ENCODE measurements around the gene INSIG1.

INSIG1 gene

GRCh38 chr7:155352753-155353115, 55.1 kb downstream of the INSIG1 start:
- Histone ChIP-seq H3K27ac (ENCODE audit: low read length) (no peak overlapping the region), H3K4me1 (ENCODE audit: control insufficient read depth, insufficient read depth, low read length) (no peaks in the 10 kb centered on the region), H3K9ac (ENCODE audit: low read length in 2 of 2) (no peak overlapping the region), H3K4me3 (ENCODE audit: low read length in 2 of 2) (no peak overlapping the region), H3K27me3 (ENCODE audit: control insufficient read depth in 1 of 2, insufficient read depth in 2 of 2, low read length in 2 of 2) (peaks cover 14 to 37% of the 10 kb centered on the region in 2 donors), H3K36me3 (ENCODE audit: control insufficient read depth in 2 of 2, insufficient read depth in 2 of 2, low read length in 2 of 2) (no peaks in the 10 kb centered on the region), H3K9me3 (ENCODE audit: control insufficient read depth in 2 of 2, low read length in 2 of 2) (no peaks in the 10 kb centered on the region)

- H3K9ac ChIP-seq (ENCODE audit: low read length in 2 of 2), result no peak overlapping the region
- H3K4me3 ChIP-seq (ENCODE audit: low read length in 2 of 2), result no peak overlapping the region
- H3K27me3 ChIP-seq (ENCODE audit: control insufficient read depth in 1 of 2, insufficient read depth in 2 of 2, low read length in 2 of 2), result peaks cover 14 to 42% of the 10 kb centered on the region in 2 donors
These were observed 55.7 kb downstream of the INSIG1 start for GRCh38 chr7:155353256-155353897.

DNA sequence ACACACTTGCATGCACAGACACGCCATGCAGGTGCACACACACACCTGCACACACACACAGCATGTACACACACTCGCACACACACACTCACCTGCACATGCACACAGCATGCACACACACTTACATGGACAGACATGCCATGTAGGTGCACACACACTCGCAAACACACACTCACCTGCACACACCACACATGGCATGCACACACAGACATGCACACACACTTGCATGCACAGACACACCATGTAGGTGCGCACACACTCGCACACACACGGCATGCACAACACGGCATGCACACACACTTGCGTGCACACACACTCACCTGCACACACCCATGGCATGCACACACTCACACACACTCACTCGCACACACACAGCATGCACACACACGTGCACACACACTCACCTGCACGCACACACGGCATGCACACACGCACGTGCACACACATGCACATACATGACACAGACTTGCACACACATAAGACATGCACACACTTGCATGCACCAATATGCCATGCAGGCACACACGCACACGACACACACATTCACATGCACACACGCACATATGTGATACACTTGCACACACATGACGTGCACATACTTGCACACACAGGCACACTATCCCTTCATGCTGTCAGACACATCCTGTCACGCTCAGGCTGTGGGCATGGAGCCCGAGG, 56.8 kb downstream of the INSIG1 start:
- no peaks in the 10 kb centered on the region for H3K9me3 ChIP-seq (ENCODE audit: control insufficient read depth in 2 of 2, low read length in 2 of 2)
- no peaks in the 10 kb centered on the region for H3K36me3 ChIP-seq (ENCODE audit: control insufficient read depth in 2 of 2, insufficient read depth in 2 of 2, low read length in 2 of 2)
- H3K4me3 ChIP-seq (ENCODE audit: low read length in 2 of 2), result no peak overlapping the region
- H3K27me3 ChIP-seq (ENCODE audit: control insufficient read depth in 1 of 2, insufficient read depth in 2 of 2, low read length in 2 of 2), result peaks cover 14 to 42% of the 10 kb centered on the region in 2 donors
- no peaks in the 10 kb centered on the region for H3K4me1 ChIP-seq (ENCODE audit: control insufficient read depth, insufficient read depth, low read length)
- no peak overlapping the region for H3K27ac ChIP-seq (ENCODE audit: low read length)
- H3K9ac ChIP-seq (ENCODE audit: low read length in 2 of 2), result no peak overlapping the region

More at GRCh38 chr7:155353256-155353897, 55.7 kb downstream of the INSIG1 start:
- H3K9me3 ChIP-seq (ENCODE audit: control insufficient read depth in 2 of 2, low read length in 2 of 2), result no peaks in the 10 kb centered on the region
- no peaks in the 10 kb centered on the region for H3K4me1 ChIP-seq (ENCODE audit: control insufficient read depth, insufficient read depth, low read length)
- no peak overlapping the region for H3K27ac ChIP-seq (ENCODE audit: low read length)
- H3K36me3 ChIP-seq (ENCODE audit: control insufficient read depth in 2 of 2, insufficient read depth in 2 of 2, low read length in 2 of 2), result no peaks in the 10 kb centered on the region

DNA sequence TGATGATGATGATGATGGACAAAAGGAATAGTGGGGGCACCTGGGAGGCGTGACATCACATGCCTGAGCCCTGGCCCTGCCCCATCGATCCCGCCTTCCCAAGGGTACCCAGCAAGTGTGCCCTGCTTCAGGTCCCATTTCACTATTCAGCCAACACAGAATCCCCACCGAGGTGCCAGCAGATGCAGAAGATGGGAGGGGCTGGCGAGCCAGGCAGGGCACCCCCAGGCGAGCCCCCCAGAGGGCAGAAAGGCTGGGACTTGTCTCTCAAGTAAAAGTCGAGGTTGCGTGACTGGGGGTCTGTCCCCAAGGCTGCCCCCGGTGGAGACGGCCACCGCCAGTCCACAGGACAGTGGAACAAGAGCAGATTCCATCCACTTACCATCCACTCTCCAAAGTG, 57.5 kb downstream of the INSIG1 start:
- H3K4me3 ChIP-seq (ENCODE audit: low read length in 2 of 2), result no peak overlapping the region
- no peaks in the 10 kb centered on the region for H3K9me3 ChIP-seq (ENCODE audit: control insufficient read depth in 2 of 2, low read length in 2 of 2)
- peaks cover 8 to 43% of the 10 kb centered on the region in 2 donors for H3K27me3 ChIP-seq (ENCODE audit: control insufficient read depth in 1 of 2, insufficient read depth in 2 of 2, low read length in 2 of 2)
- H3K27ac ChIP-seq (ENCODE audit: low read length), result no peak overlapping the region
- no peaks in the 10 kb centered on the region for H3K36me3 ChIP-seq (ENCODE audit: control insufficient read depth in 2 of 2, insufficient read depth in 2 of 2, low read length in 2 of 2)
- no peaks in the 10 kb centered on the region for H3K4me1 ChIP-seq (ENCODE audit: control insufficient read depth, insufficient read depth, low read length)
- no peak overlapping the region for H3K9ac ChIP-seq (ENCODE audit: low read length in 2 of 2)

GRCh38 chr7:155355745-155356144, 58.1 kb downstream of the INSIG1 start:
- Histone ChIP-seq H3K9ac (ENCODE audit: low read length in 2 of 2) (no peak overlapping the region), H3K27me3 (ENCODE audit: control insufficient read depth in 1 of 2, insufficient read depth in 2 of 2, low read length in 2 of 2) (peaks cover 8 to 46% of the 10 kb centered on the region in 2 donors), H3K9me3 (ENCODE audit: control insufficient read depth in 2 of 2, low read length in 2 of 2) (no peaks in the 10 kb centered on the region), H3K27ac (ENCODE audit: low read length) (no peak overlapping the region), H3K36me3 (ENCODE audit: control insufficient read depth in 2 of 2, insufficient read depth in 2 of 2, low read length in 2 of 2) (no peaks in the 10 kb centered on the region), H3K4me1 (ENCODE audit: control insufficient read depth, insufficient read depth, low read length) (no peaks in the 10 kb centered on the region), H3K4me3 (ENCODE audit: low read length in 2 of 2) (no peak overlapping the region)

- H3K27me3 ChIP-seq (ENCODE audit: control insufficient read depth in 1 of 2, insufficient read depth in 2 of 2, low read length in 2 of 2), result peaks cover 11 to 49% of the 10 kb centered on the region in 2 donors
- no peak overlapping the region for H3K9ac ChIP-seq (ENCODE audit: low read length in 2 of 2)
- no peaks in the 10 kb centered on the region for H3K4me1 ChIP-seq (ENCODE audit: control insufficient read depth, insufficient read depth, low read length)
- H3K36me3 ChIP-seq (ENCODE audit: control insufficient read depth in 2 of 2, insufficient read depth in 2 of 2, low read length in 2 of 2), result no peaks in the 10 kb centered on the region
- H3K9me3 ChIP-seq (ENCODE audit: control insufficient read depth in 2 of 2, low read length in 2 of 2), result no peaks in the 10 kb centered on the region
- no peak overlapping the region for H3K27ac ChIP-seq (ENCODE audit: low read length)
- no peak overlapping the region for H3K4me3 ChIP-seq (ENCODE audit: low read length in 2 of 2)
These were observed 58.8 kb downstream of the INSIG1 start for GRCh38 chr7:155356323-155357105.

DNA sequence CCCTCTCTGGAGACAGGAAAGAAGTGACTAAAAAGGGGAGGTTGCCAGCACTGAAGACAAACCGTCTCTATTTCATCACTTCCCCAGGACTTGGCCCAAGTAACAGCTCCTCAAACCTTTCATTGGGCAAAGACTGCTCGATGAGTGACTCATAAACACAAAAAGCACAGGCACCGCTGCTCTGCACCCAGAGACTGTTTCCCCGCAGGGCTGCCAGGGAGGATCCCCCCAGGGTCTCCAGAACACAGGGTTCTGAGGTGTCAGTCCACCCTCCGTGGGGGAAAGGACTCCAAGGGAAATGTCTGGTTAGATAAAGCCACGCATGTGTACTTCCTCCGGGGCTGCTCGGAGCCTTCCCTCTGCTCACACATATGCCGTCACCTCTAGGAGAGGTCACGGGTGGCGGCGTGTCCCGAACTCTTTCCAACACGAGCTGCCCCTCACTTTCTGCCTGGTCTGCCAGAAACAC, 59.9 kb downstream of the INSIG1 start:
- Histone ChIP-seq H3K4me3 (ENCODE audit: low read length in 2 of 2) (no peak overlapping the region), H3K4me1 (ENCODE audit: control insufficient read depth, insufficient read depth, low read length) (no peaks in the 10 kb centered on the region), H3K36me3 (ENCODE audit: control insufficient read depth in 2 of 2, insufficient read depth in 2 of 2, low read length in 2 of 2) (no peaks in the 10 kb centered on the region), H3K27ac (ENCODE audit: low read length) (no peak overlapping the region), H3K9me3 (ENCODE audit: control insufficient read depth in 2 of 2, low read length in 2 of 2) (no peaks in the 10 kb centered on the region), H3K9ac (ENCODE audit: low read length in 2 of 2) (no peak overlapping the region), H3K27me3 (ENCODE audit: control insufficient read depth in 1 of 2, insufficient read depth in 2 of 2, low read length in 2 of 2) (peaks cover 11 to 42% of the 10 kb centered on the region in 2 donors)

GRCh38 chr7:155358066-155358947, 60.6 kb downstream of the INSIG1 start:
- H3K9ac ChIP-seq (ENCODE audit: low read length in 2 of 2), result no peak overlapping the region
- peaks cover 11 to 39% of the 10 kb centered on the region in 2 donors for H3K27me3 ChIP-seq (ENCODE audit: control insufficient read depth in 1 of 2, insufficient read depth in 2 of 2, low read length in 2 of 2)
- no peak overlapping the region for H3K27ac ChIP-seq (ENCODE audit: low read length)
- H3K4me1 ChIP-seq (ENCODE audit: control insufficient read depth, insufficient read depth, low read length), result no peaks in the 10 kb centered on the region
- no peaks in the 10 kb centered on the region for H3K9me3 ChIP-seq (ENCODE audit: control insufficient read depth in 2 of 2, low read length in 2 of 2)
- no peaks in the 10 kb centered on the region for H3K36me3 ChIP-seq (ENCODE audit: control insufficient read depth in 2 of 2, insufficient read depth in 2 of 2, low read length in 2 of 2)
- no peak overlapping the region for H3K4me3 ChIP-seq (ENCODE audit: low read length in 2 of 2)

GRCh38 chr7:155358948-155359712, 61.5 kb downstream of the INSIG1 start:
- Histone ChIP-seq H3K4me3 (ENCODE audit: low read length in 2 of 2) (no peak overlapping the region), H3K27me3 (ENCODE audit: control insufficient read depth in 1 of 2, insufficient read depth in 2 of 2, low read length in 2 of 2) (peaks cover 13 to 39% of the 10 kb centered on the region in 2 donors), H3K27ac (ENCODE audit: low read length) (no peak overlapping the region), H3K36me3 (ENCODE audit: control insufficient read depth in 2 of 2, insufficient read depth in 2 of 2, low read length in 2 of 2) (no peaks in the 10 kb centered on the region), H3K9ac (ENCODE audit: low read length in 2 of 2) (no peak overlapping the region), H3K9me3 (ENCODE audit: control insufficient read depth in 2 of 2, low read length in 2 of 2) (no peaks in the 10 kb centered on the region), H3K4me1 (ENCODE audit: control insufficient read depth, insufficient read depth, low read length) (no peaks in the 10 kb centered on the region)

All from stomach smooth muscle (tissue), 2 donors.